Stimulated activated memory B cell treated with anti-CD40 and anti-IgM and Interleukin-4, amounts not matched to agents 10 μg/mL and 1 μg/mL and 100 μg/mL, for 72 hours (primary cell): ENCODE results near the gene ZNF761.
"Not testable (repeated sequence)": the region's sequence is repeated elsewhere in the genome, so short reads cannot be mapped to it uniquely, and the experiment has no call there.

Experiments used
- ATAC-seq: fragments of 150-1000 bp; cut with Tn5 transposase; 2 replicates; pipeline ENCODE4 v1.10.0; 2021
- H3K27ac Mint-ChIP-seq: one replicate; pipeline ENCODE4 v1.8.0; 2022; ENCODE audit warnings: mild to moderate bottlenecking, mixed read lengths
- H3K27me3 Mint-ChIP-seq: one replicate; pipeline ENCODE4 v1.8.0; 2022; ENCODE audit warnings: mixed read lengths
- H3K36me3 Mint-ChIP-seq: one replicate; pipeline ENCODE4 v1.8.0; 2022; ENCODE audit warnings: mixed read lengths
- H3K4me1 Mint-ChIP-seq: one replicate; pipeline ENCODE4 v1.8.0; 2022; ENCODE audit warnings: mixed read lengths
- H3K4me3 Mint-ChIP-seq: one replicate; pipeline ENCODE4 v1.8.0; 2022; ENCODE audit warnings: mild to moderate bottlenecking, moderate library complexity, mixed read lengths
- H3K9me3 Mint-ChIP-seq: one replicate; pipeline ENCODE4 v1.8.0; 2022; ENCODE audit warnings: mixed read lengths

Gene ZNF761

DNA sequence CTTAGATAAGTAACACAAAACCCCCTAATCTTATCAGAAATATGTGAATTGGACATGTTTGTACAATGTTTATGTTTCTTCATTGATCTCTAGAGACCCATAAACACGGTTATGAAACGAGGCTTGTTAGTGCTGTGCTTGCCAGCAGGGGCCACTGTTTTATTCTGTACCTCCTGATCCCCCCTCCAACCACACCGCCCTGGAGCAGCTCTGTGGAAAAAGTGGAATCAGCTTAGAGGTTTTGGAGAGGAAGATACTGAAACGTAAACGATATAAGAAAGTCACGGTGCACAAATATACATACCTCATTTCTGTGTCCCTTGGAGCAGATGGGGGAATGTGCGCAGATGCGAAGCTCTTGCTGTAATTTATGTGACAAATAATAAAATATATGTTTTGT lies 8.1 kb upstream of the ZNF761 start:
- ATAC-seq, H3K9me3 Mint-ChIP-seq, H3K27ac Mint-ChIP-seq, H3K27me3 Mint-ChIP-seq, H3K4me3 Mint-ChIP-seq, H3K4me1 Mint-ChIP-seq, H3K36me3 Mint-ChIP-seq: not testable (repeated sequence)

- Mint-ChIP-seq H3K27ac (no peak overlapping the region), H3K9me3 (no peaks in the 10 kb centered on the region), H3K4me3 (no peak overlapping the region), H3K4me1 (no peaks in the 10 kb centered on the region), H3K36me3 (no peaks in the 10 kb centered on the region), H3K27me3 (no peaks in the 10 kb centered on the region)
- peak; percentile 76 for ATAC-seq
Measured at GRCh38 chr19:53424968-53425597, 6.7 kb upstream of the ZNF761 start.

- H3K36me3 Mint-ChIP-seq = peaks cover 32% of the 10 kb centered on the region
- peak; percentile 59 for ATAC-seq
- H3K4me1 Mint-ChIP-seq = peaks cover 35% of the 10 kb centered on the region
- peak overlapping the region; percentile 98 for H3K4me3 Mint-ChIP-seq
- H3K27ac Mint-ChIP-seq = peak overlapping the region; percentile 92
- peaks cover 2% of the 10 kb centered on the region for H3K9me3 Mint-ChIP-seq
- H3K27me3 Mint-ChIP-seq = no peaks in the 10 kb centered on the region
Measured at GRCh38 chr19:53432088-53432661, 391 bp downstream of the ZNF761 start.

- not testable (repeated sequence) for ATAC-seq, H3K4me3 Mint-ChIP-seq, H3K27me3 Mint-ChIP-seq, H3K27ac Mint-ChIP-seq, H3K4me1 Mint-ChIP-seq
- Mint-ChIP-seq H3K9me3 (peaks cover 30% of the 10 kb centered on the region), H3K36me3 (peaks cover 98% of the 10 kb centered on the region)
Measured at GRCh38 chr19:53443809-53444208, 12.0 kb downstream of the ZNF761 start.

- not testable (repeated sequence) for H3K4me3 Mint-ChIP-seq, H3K27ac Mint-ChIP-seq, ATAC-seq, H3K27me3 Mint-ChIP-seq, H3K4me1 Mint-ChIP-seq
- peaks cover 98% of the 10 kb centered on the region for H3K36me3 Mint-ChIP-seq
- peaks cover 29% of the 10 kb centered on the region for H3K9me3 Mint-ChIP-seq
Measured at GRCh38 chr19:53447196-53447595, 15.4 kb downstream of the ZNF761 start.

GRCh38 chr19:53455828-53456227 lies 24.0 kb downstream of the ZNF761 start:
- Mint-ChIP-seq H3K27me3 (no peaks in the 10 kb centered on the region), H3K9me3 (peaks cover 33% of the 10 kb centered on the region), H3K4me1 (no peaks in the 10 kb centered on the region), H3K27ac (no peak overlapping the region), H3K36me3 (peaks cover 76% of the 10 kb centered on the region), H3K4me3 (no peak overlapping the region)
- no peak for ATAC-seq

DNA sequence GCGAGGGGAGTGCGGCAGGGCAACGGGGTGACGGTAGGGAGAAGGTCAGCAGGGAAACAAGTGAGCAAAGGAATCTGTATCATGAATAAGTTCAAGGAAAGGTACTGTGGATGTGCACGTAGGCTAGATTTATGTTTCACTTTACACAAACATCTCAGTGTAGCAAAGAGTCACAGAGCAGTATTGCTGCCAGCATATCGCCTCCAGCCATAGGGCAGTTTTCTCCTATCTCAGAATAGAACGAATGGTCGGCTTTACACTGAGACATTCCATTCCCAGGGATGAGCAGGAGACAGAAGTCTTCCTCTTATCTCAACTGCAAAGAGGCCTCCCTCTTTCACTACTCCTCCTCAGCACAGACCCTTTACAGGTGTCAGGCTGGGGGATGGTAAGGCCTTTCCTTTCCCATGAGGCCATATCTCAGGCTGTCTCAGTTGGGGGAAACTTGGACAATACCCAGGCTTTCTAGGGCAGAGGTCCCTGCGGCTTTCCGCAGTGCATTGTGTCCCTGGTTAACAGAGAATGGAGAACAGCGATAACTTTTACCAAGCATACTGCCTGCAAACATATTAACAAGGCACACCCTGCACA lies 28.4 kb downstream of the ZNF761 start:
- Mint-ChIP-seq H3K9me3 (peaks cover 47% of the 10 kb centered on the region), H3K27me3 (peaks cover 17% of the 10 kb centered on the region), H3K36me3 (peaks cover 41% of the 10 kb centered on the region)
- ATAC-seq, H3K4me1 Mint-ChIP-seq, H3K27ac Mint-ChIP-seq, H3K4me3 Mint-ChIP-seq: not testable (repeated sequence)

DNA sequence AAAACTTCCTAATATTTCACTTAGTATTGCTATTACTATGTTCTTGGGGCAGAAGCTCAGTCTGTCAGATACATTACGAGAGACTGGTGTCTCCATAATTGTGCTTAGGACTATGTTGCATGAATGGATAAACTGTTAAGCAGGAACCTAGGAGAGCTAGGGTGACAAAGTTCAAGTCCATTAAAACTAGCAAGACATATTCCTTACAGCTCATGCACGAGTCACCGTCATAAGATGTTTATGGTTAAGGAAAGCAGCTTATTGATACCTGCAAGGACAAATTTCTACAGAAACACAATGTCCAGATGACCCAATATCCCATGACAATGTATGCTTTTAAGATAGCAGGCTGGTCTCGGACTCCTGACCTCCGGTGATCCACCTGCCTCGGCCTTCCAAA lies 30.1 kb downstream of the ZNF761 start:
- H3K27me3 Mint-ChIP-seq = peaks cover 17% of the 10 kb centered on the region
- H3K36me3 Mint-ChIP-seq = peaks cover 25% of the 10 kb centered on the region
- H3K27ac Mint-ChIP-seq = no peak overlapping the region
- peaks cover 4% of the 10 kb centered on the region for H3K4me1 Mint-ChIP-seq
- H3K9me3 Mint-ChIP-seq = peaks cover 31% of the 10 kb centered on the region
- H3K4me3 Mint-ChIP-seq = no peak overlapping the region
- no peak for ATAC-seq

DNA sequence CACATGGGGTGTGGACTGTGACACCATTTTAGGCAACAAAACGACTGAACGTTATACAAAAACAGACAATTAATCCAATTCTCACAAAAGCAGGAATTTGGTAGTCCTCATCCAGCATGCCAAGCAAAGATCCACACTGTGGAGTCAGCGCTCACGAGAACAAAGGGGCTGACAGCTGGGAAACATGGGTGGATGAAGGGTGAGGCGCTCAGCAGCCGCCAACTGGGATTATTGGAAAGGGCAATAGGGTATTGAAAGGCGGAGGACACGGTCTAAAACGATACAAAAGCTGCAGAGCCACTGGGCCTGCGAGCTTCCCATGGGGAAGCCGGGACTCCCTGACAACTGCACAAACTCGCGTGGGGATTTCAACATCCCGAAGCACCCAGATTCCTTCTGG lies 31.1 kb downstream of the ZNF761 start:
- ATAC-seq = no peak
- Mint-ChIP-seq H3K27ac (no peak overlapping the region), H3K4me1 (peaks cover 5% of the 10 kb centered on the region), H3K9me3 (peaks cover 27% of the 10 kb centered on the region), H3K27me3 (peaks cover 17% of the 10 kb centered on the region), H3K36me3 (peaks cover 19% of the 10 kb centered on the region), H3K4me3 (peak overlapping the region; percentile 16)

DNA sequence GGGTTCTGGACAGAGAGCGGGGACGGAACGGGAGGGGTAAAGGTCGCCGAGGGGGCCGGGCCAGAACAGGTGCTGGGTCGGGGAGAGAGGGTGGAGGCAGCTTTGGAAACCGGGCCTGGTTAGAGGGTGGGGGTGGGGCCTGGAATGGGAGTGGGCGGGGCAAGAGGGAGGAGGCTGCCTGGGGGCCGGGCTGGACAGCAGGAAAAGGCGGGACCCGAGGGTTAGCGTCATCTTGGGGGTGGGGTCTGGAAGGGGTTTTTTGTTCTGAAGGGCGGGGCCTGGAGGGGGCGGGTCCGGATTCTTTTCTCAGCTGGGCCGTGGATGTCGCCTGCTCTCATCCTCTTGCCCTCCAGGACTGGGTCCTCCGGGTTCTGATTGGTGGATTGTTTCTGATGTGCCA lies 31.5 kb downstream of the ZNF761 start:
- H3K9me3 Mint-ChIP-seq = peaks cover 25% of the 10 kb centered on the region
- no peak for ATAC-seq
- H3K36me3 Mint-ChIP-seq = peaks cover 17% of the 10 kb centered on the region
- peak overlapping the region; percentile 16 for H3K4me3 Mint-ChIP-seq
- H3K27ac Mint-ChIP-seq = no peak overlapping the region
- H3K27me3 Mint-ChIP-seq = peaks cover 17% of the 10 kb centered on the region
- peaks cover 9% of the 10 kb centered on the region for H3K4me1 Mint-ChIP-seq

DNA sequence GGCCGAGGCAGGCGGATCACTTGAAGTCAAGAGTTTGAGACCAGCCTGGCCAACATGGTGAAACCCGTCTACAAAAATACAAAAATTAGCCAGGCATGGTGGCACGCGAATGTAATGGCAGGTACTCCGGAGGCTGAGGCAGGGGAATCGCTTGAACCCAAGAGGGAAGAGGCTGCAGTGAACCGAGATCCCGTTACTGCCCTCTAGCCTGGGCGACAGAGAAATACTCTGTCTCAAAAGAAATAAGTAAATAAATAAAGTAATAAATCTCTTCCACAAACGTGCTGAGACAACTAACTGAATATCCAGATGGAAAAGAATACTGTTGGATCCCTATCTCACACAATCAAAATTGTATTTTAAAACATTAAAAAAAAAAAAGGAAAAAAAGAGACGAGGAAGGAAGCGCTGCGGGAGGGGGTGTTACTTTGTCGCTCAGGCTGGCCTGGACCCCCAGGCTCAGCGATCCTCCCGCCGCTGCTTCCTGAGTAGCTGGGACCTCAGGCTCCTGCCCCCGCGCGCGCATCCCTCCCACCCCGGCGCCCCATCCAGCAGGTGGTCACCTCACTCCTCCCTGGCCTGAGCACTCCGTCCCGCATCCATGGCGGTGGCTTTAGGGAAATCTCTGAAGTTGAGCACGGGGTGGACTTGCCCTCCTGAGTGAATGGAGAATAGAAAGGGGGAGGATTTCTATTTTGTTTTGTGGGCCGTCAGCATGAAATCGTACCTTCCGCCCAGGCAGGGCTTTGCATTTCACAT lies 35.1 kb downstream of the ZNF761 start:
- peaks cover 26% of the 10 kb centered on the region for H3K4me1 Mint-ChIP-seq
- peaks cover 25% of the 10 kb centered on the region for H3K36me3 Mint-ChIP-seq
- H3K9me3 Mint-ChIP-seq = peaks cover 13% of the 10 kb centered on the region
- ATAC-seq = peak; percentile 55
- H3K4me3 Mint-ChIP-seq = peak overlapping the region; percentile 92
- peaks cover 17% of the 10 kb centered on the region for H3K27me3 Mint-ChIP-seq
- peak overlapping the region; percentile 90 for H3K27ac Mint-ChIP-seq

DNA sequence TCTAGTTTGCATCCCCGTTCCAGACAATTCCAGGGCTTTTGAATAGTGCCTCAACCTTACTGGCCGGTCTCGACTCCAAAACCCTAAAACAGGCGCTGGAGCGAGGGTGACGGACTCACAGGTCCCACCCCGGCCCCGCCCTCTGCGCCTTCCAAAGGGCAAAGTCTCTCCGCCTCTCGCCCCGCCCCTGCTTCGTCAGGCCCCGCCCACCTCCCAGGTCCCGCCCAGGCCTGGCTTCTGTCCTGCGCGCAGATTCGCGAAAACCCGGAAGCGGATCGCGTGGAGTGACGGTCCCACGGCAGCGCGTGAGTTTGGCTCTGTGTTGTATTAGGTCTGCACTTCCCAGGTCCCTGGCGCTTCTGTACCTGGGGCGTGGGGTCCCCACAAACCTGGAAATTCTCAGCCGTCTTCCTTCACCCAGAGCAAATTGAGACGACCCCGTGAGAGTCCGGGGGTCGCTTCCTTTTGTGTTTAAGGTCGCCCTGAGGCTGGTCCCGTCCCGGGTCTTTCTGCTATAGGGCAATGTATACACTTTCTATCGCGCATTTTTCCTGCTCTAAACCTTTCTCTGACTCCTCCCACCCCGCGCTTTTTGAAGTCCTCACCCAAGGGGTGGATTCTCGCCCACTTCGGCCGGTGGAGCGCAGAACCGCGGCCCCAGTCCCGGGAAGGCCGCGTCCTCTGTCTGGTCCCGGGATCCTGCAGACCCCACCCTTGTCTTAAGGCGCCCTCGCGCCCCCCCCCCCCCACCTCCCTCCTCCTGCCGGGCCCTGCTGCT lies 35.9 kb downstream of the ZNF761 start, which contains the start of gene ZNF813:
Gene ZNF813 (plus strand): TSS at position 249 of the 778 bp plus-strand sequence. CDS start 16,090 bp downstream, outside the sequence.
- peak; percentile 99 for ATAC-seq
- Mint-ChIP-seq H3K27me3 (peaks cover 14% of the 10 kb centered on the region), H3K36me3 (peaks cover 29% of the 10 kb centered on the region)

GRCh38 chr19:53468628-53469027 lies 36.8 kb downstream of the ZNF761 start:
- not testable (repeated sequence) for ATAC-seq, H3K27me3 Mint-ChIP-seq, H3K9me3 Mint-ChIP-seq
- peak overlapping the region; percentile 90 for H3K27ac Mint-ChIP-seq
- H3K4me3 Mint-ChIP-seq = peak overlapping the region; percentile 92
- H3K36me3 Mint-ChIP-seq = peaks cover 33% of the 10 kb centered on the region
- H3K4me1 Mint-ChIP-seq = peaks cover 22% of the 10 kb centered on the region

More for the DNA sequence above, 35.9 kb downstream of the ZNF761 start, which contains the start of gene ZNF813:
- Mint-ChIP-seq H3K4me1 (peaks cover 26% of the 10 kb centered on the region), H3K27ac (peak within 1 kb of the TSS; percentile 90), H3K4me3 (peak within 1 kb of the TSS; percentile 92), H3K9me3 (peaks cover 15% of the 10 kb centered on the region)

DNA sequence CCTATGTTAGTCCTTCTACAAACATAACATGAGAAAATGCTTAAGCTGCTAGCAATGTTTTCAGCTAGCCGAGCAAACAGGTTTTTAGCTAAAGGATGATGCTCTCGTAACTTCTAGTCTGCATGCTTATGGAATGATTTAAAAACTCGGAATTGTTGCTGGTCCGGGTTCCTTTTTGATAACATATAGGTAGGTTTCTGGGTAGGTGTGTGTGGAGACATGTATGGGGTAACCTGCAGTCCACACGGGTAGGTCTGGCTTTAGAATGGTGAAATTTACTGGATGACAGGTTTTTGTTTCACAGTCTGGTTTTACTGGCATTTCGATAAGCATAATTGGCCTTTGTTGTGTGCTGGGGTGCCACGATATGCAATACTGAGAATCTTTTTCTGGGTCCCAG lies 40.1 kb downstream of the ZNF761 start:
- ATAC-seq = no peak
- Mint-ChIP-seq H3K36me3 (peaks cover 65% of the 10 kb centered on the region), H3K4me1 (peaks cover 22% of the 10 kb centered on the region), H3K4me3 (no peak overlapping the region), H3K27ac (no peak overlapping the region), H3K9me3 (peaks cover 6% of the 10 kb centered on the region), H3K27me3 (no peaks in the 10 kb centered on the region)

GRCh38 chr19:53474832-53475231 lies 43.0 kb downstream of the ZNF761 start:
- not testable (repeated sequence) for ATAC-seq

More at GRCh38 chr19:53474832-53475231, 43.0 kb downstream of the ZNF761 start:
- not testable (repeated sequence) for H3K27me3 Mint-ChIP-seq, H3K4me1 Mint-ChIP-seq, H3K27ac Mint-ChIP-seq, H3K4me3 Mint-ChIP-seq
- Mint-ChIP-seq H3K36me3 (peaks cover 88% of the 10 kb centered on the region), H3K9me3 (peaks cover 14% of the 10 kb centered on the region)
